Measurements from ENCODE around the gene PGGT1B.

DNA sequence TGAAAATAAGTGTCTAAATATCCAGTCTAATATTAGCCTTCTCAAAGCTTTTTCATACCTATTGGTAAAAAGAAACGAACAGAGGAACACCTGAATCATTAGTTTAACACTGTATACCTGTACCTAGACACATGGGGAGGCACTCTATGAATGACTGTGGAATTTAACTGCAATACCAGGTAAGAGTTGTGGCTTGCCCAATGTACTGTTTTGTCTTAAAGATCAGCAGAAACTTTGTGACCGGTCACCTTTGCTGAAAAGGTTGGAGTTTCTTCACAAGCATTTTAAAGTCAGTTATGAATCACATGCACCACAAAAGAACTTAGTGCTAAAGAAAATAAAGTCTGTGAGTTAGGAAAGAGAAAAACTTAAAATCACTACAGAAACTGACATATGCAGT lies 2.4 kb downstream of the PGGT1B start:
- TF ChIP-seq, protein P1, sequence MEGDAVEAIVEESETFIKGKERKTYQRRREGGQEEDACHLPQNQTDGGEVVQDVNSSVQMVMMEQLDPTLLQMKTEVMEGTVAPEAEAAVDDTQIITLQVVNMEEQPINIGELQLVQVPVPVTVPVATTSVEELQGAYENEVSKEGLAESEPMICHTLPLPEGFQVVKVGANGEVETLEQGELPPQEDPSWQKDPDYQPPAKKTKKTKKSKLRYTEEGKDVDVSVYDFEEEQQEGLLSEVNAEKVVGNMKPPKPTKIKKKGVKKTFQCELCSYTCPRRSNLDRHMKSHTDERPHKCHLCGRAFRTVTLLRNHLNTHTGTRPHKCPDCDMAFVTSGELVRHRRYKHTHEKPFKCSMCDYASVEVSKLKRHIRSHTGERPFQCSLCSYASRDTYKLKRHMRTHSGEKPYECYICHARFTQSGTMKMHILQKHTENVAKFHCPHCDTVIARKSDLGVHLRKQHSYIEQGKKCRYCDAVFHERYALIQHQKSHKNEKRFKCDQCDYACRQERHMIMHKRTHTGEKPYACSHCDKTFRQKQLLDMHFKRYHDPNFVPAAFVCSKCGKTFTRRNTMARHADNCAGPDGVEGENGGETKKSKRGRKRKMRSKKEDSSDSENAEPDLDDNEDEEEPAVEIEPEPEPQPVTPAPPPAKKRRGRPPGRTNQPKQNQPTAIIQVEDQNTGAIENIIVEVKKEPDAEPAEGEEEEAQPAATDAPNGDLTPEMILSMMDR (IDR thresholded peaks at IDR 0.05), result no peak
- no peak for TF ChIP-seq REST (IDR thresholded peaks at IDR 0.05; ENCODE audit: insufficient read depth in 1 of 2, low read depth in 2 of 2, low read length in 1 of 2)
- no peak for TF ChIP-seq POLR2AphosphoS5 (IDR thresholded peaks at IDR 0.05; ENCODE audit: low read depth, low read length)
- no peak for TF ChIP-seq TCF7L2 (IDR thresholded peaks at IDR 0.05; ENCODE audit: low read depth, low read length)
- no peak for TF ChIP-seq SIN3A (IDR thresholded peaks at IDR 0.05; ENCODE audit: borderline replicate concordance, insufficient read depth, low read depth, low read length)

All from Panc1 (cell line).